D341Med (cell line): Measurements from ENCODE around the gene GNPTAB.
"Not testable (repeated sequence)": the region's sequence is repeated elsewhere in the genome, so short reads cannot be mapped to it uniquely, and the experiment has no call there.

Experiments used
- DNase-seq: peaks from one replicate; pipeline ENCODE4 v3.0.0; 2012; ENCODE audit warnings: low spot score

GNPTAB gene

DNA sequence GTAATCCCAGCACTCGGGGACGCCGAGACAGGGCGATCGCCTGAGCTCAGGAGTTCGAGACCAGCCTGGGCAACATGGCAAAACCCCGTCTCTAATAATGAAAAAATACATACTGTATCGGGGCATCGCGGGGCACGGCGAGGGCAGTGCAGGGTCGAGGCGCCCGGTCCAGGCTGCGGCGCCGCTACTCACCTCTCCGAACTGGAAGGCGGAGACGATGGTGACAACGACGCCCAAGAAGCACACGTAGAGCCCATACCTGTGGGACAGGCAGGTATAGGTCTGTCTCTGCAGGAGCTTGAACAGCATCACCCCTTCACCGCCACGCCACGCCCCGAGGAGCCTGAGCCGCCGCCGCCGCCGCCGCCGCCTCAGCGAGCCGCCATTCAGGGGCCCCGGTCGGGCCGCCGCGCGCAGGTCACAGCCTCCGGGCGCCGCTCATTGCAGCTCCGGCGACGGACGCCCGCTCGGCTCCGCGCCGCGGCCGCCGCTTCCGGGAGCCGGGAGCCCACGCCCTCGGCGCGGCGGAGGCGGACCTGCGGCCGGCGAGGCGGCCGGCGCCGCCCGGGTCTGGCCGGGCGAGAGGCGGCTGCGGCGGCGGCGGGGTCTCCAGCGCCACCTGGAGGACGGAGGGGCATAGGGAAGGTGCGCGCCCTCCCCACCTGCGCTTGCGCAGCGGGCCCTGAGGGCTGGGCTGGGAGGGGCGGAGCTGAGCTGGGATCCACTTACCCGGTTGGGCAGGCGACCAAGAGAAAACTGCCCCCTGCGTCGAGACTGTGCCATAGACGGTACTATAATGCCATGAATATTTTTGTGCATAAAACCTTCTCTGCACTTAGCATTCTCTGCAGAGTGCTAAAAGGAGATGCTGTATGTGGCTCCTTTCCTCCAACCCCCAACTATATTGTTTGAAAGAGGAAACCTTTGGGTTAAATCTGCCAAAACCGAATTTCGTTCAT, at the start of gene GNPTAB:
GNPTAB (minus strand) TSS at position 593 of the 959 bp plus-strand sequence; CDS start at position 309, 284 bp downstream.
- DNase-seq = peak; percentile 98

DNA sequence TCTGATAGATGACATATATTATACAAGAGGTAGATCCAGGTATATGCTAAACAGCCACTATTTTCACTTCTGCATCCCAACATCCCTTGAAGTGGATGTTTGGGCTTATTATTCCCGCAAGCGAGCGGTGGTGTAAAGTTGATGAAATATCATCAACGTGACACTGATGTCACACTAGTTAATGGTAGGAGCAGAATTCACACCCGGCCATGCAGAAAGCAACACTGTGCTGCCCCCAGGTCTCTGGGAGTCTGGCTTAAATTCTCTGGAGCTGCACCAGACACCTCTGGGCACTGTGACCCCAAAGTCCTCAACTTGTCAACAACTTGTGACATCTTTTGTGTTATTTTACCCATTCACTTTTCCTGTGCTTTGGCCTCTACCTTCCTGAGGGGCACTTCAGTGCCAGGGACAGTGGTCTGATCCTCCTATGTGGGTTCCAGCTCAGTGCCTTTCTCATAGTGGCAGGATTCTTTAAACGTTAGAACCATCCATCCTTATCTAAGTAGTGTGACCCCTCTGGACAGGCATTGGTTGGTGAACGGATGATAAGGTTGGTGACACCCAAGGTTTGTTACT, 47.6 kb upstream of the GNPTAB start:
- DNase-seq = no peak

DNA sequence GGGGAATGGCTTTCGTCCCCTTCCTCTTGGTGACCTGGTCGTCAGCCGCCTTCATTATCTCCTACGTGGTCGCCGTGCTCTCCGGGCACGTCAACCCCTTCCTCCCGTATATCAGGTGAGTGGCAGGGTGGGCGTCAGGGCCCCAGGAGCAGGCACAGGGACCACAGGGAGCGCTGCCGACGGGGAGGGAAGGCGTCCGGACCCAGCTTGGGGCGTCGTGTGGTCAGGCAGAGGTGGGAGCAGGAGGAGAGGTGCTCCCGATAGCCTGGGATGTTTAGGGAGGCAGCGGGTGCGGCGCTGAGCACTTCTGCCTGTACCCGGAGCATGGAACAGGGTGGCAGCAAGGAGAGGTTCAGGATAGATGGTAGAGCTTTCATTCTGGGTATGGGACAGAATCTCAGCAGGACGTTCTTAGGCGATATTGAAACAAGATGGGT, 47.1 kb upstream of the GNPTAB start:
- DNase-seq = peak; percentile 51

DNA sequence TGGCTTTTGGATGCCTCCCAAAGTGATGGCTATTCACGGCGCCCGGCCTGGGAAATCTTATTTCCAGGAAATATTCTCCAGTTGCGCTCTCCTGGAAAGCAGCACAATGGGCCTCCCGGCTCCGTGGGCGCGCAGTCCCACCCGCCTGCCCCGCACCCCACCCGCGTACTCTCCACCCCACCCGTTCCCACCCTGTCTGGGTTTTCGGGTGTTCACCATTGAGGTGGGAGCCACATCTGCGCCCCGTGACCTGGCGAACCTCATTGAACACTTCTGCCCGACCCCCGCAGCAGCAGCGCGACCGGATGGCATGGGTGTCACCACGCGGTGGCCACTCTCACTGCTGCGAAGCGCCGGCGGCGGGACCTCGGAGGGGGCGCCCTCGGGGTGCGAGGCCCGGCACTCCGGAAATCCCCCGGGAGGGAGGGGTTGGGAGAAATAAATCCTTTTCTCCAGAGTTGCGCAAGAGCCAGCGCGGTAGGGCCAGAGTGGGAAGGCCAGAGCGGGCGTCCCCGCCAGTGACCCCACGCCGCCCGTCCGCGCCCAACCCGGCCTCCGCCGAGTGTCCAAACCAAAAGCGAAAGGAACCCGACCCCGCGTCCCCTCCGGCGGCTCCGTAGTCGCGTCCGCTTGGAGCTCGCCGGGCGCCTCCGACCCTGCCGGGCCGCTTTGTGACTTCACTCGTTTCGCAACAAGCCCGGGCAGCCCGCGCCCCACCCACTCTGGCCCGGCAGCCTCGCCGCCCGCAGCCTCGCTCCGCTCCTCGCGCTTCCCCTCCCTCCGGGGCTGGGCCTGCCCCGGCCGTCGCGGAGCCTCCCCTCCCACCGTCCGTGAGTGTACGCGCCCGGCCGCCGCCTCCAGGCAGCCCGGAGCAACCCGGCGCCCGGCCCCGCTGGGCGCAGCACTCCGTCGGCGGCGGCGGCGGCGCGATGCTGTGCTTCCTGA, 46.4 kb upstream of the GNPTAB start, which contains the start of gene DRAM1:
DRAM1 (plus strand) TSS at position 720 of the 945 bp plus-strand sequence; CDS start at position 930, 210 bp downstream.
- DNase-seq = peak; percentile 86

- no peak for DNase-seq
Observed at GRCh38 chr12:101876322-101876860, 45.6 kb upstream of the GNPTAB start.

GRCh38 chr12:101875162-101875561, 44.4 kb upstream of the GNPTAB start:
- DNase-seq = no peak

- no peak for DNase-seq
Observed at GRCh38 chr12:101870925-101871324, 40.2 kb upstream of the GNPTAB start.

- not testable (repeated sequence) for DNase-seq
Observed at GRCh38 chr12:101867619-101868018, 36.9 kb upstream of the GNPTAB start.

DNA sequence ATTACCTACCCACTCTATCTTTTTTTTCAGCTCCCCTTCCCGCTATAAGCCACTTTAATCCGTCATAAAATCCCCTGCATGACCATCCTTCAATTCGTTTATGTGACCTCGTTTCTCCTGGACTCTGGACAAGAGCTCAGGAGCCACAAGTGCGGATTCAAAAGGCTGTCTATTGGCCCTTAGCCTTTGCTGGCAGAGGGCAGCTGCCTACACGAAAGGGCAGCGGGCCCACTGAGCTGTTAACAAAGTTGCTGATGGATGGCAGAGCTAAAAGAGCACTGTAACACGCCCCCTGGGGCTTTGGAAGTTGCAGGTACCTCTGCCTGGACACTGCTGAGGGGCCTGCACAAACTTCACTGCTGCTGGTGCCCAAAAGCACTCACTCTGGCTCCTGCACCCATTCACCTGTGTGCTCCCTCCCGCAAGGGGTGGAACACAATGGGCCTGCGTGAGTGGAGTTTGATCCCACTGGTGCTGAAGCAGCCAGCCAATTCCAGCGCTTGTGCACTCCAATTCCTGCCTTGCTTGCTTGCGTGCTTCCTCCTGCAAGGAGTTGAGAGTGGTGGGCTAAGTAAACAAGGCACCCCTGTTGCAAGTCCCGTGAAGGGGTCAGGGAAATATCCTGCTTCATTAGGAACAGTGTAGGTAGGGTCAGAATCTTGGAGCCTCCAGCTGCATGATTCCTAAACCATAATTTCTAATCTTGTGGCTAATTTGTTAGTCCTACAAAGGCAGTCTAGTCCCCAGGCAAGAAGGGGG, 36.0 kb upstream of the GNPTAB start:
- DNase-seq = no peak

DNA sequence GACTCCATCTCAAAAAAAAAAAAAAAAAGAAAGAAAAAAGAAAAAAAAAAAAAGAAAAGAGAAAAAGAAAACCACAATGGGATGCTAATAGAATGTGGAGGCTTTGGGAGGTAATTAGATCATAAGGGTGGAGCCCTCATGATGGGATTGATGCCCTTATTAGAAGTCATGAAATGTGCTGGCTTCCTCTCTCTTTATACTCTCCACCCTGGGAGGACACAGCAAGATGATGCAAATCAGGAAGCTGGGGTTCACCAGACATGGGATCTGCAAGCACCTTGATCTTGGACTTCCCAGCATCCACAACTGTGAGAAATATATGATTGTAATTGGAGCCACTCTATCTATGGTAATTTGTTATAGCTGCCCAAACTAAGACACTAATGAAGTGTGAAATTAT, 33.2 kb upstream of the GNPTAB start:
- DNase-seq = no peak

- no peak for DNase-seq
Observed at GRCh38 chr12:101862245-101862644, 31.5 kb upstream of the GNPTAB start.

- not testable (repeated sequence) for DNase-seq
Observed at GRCh38 chr12:101861688-101862087, 30.9 kb upstream of the GNPTAB start.

- DNase-seq = no peak
Observed at GRCh38 chr12:101859664-101860607, 29.2 kb upstream of the GNPTAB start.

GRCh38 chr12:101858361-101858760, 27.6 kb upstream of the GNPTAB start:
- DNase-seq = no peak

GRCh38 chr12:101857043-101857558, 26.3 kb upstream of the GNPTAB start:
- DNase-seq = no peak

GRCh38 chr12:101856614-101857013, 25.9 kb upstream of the GNPTAB start:
- DNase-seq = not testable (repeated sequence)

DNA sequence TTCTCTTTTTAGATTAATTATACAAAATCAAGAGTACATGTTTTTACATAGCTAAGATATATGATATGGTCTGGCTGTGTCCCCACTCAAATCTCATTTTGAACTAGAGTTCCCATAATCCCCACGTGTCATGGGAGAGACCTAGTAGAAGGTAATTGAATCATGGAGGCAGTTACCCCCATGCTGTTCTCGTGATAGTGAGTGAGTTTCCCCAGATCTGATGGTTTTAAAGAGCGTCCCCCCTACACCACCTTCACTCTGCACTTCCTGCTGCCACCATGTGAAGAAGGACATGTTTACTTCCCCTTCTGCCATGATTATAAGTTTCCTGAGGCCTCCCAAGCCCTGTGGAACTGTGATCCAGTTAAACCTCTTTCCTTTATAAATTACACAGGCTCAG, 25.2 kb upstream of the GNPTAB start:
- no peak for DNase-seq

DNA sequence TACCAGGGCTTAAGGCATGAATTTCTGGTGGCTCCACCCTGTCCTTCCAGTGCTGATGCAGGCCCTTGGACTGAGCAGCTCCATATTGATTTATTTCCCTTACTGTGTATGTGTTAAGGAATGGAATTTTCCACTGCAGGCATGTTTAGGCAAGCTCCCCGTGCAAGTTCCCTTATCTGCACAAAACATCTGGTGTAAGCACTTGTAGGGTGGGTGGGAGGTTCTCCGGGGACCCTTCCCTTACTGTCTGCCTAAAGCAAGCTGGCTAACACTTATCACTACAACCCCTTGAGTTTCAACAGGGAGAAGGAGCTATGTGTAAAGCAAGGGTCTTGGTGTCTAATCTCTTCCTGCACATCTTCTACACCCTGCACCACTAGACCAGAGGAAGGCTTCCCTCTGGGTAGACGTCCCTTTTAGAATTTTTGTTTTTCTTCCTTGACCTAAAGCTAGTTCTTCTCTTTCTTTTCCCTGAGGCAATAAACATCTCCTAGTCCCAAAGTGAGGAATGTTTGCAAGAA, 24.7 kb upstream of the GNPTAB start:
- DNase-seq = no peak

- no peak for DNase-seq
Observed at GRCh38 chr12:101854747-101855146, 24.0 kb upstream of the GNPTAB start.
